Astrocyte (in vitro differentiated cells and primary cell): Measurements from ENCODE around the gene PHF5A. TPM values are rescaled to one million over a fixed set of nuclear protein-coding genes. Genes with fewer than 3 reads are reported as not detected.
A peak's percentile ranks its signal among the peaks of the same experiment; 100 is the strongest.
"Not testable (repeated sequence)": the region's sequence is repeated elsewhere in the genome, so short reads cannot be mapped to it uniquely, and the experiment has no call there.

Source experiments
- DNase-seq: peaks from one replicate; pipeline ENCODE4 v3.0.0-alpha.2; 2010; ENCODE audit warnings: low read depth
- FAIRE-seq: peaks from 2 replicates; lab custom pipeline; 2011; peaks lifted over from hg19 to GRCh38; lab: Jason Lieb, UNC
- H2AFZ ChIP-seq: 2 replicates; pipeline ENCODE4 v1.6.0; 2012; ENCODE audit warnings: low read depth, low read length, inconsistent platforms
- H3K27ac ChIP-seq: 2 replicates; pipeline ENCODE4 v1.5.1; 2011; ENCODE audit warnings: low read depth, low read length, inconsistent platforms
- H3K27me3 ChIP-seq: 2 replicates; pipeline ENCODE4 v1.6.0; 2011; ENCODE audit warnings: low read length, inconsistent platforms; ENCODE audit not compliant: insufficient read depth
- H3K36me3 ChIP-seq: 2 replicates; pipeline ENCODE4 v1.5.1; 2011; ENCODE audit warnings: low read length, inconsistent platforms; ENCODE audit not compliant: insufficient read depth
- H3K4me1 ChIP-seq: 2 replicates; pipeline ENCODE4 v1.5.1; 2011; ENCODE audit warnings: low read length, inconsistent platforms; ENCODE audit not compliant: insufficient read depth
- H3K4me2 ChIP-seq: 2 replicates; pipeline ENCODE4 v1.6.0; 2012; ENCODE audit warnings: low read length, inconsistent platforms
- H3K4me3 ChIP-seq: 2 replicates; pipeline ENCODE4 v1.5.1; 2011; ENCODE audit warnings: low read depth, mild to moderate bottlenecking, low read length, inconsistent platforms; ENCODE audit not compliant: insufficient read depth
- H3K79me2 ChIP-seq: 2 replicates; pipeline ENCODE4 v1.6.0; 2012; ENCODE audit warnings: mild to moderate bottlenecking, low read length, inconsistent platforms; ENCODE audit not compliant: insufficient read depth
- H3K9ac ChIP-seq: 2 replicates; pipeline ENCODE4 v1.6.0; 2012; ENCODE audit warnings: mild to moderate bottlenecking, low read length, inconsistent platforms
- H3K9me3 ChIP-seq: 2 replicates; pipeline ENCODE4 v1.5.1; 2012; ENCODE audit warnings: low read depth, mild to moderate bottlenecking, low read length, inconsistent platforms; ENCODE audit not compliant: insufficient read depth
- H4K20me1 ChIP-seq: 2 replicates; pipeline ENCODE4 v1.6.0; 2012; ENCODE audit warnings: low read length, inconsistent platforms; ENCODE audit not compliant: insufficient read depth
- H3K27ac Mint-ChIP-seq: one replicate; pipeline ENCODE4 v1.8.0; 2021; ENCODE audit warnings: mild to moderate bottlenecking, mixed read lengths; ENCODE audit not compliant: unreplicated experiment
- H3K27me3 Mint-ChIP-seq: one replicate; pipeline ENCODE4 v1.8.0; 2021; ENCODE audit warnings: low read depth, mixed read lengths; ENCODE audit not compliant: unreplicated experiment
- H3K36me3 Mint-ChIP-seq: one replicate; pipeline ENCODE4 v1.8.0; 2021; ENCODE audit warnings: low read depth, mixed read lengths; ENCODE audit not compliant: unreplicated experiment
- H3K4me1 Mint-ChIP-seq: one replicate; pipeline ENCODE4 v1.8.0; 2021; ENCODE audit warnings: low read depth, mixed read lengths; ENCODE audit not compliant: unreplicated experiment
- H3K4me3 Mint-ChIP-seq: one replicate; pipeline ENCODE4 v1.8.0; 2021; ENCODE audit warnings: mild to moderate bottlenecking, moderate library complexity, mixed read lengths; ENCODE audit not compliant: unreplicated experiment
- H3K9me3 Mint-ChIP-seq: one replicate; pipeline ENCODE4 v1.8.0; 2021; ENCODE audit warnings: mild to moderate bottlenecking, mixed read lengths; ENCODE audit not compliant: unreplicated experiment
- CTCF ChIP-seq: IDR thresholded peaks from 2 replicates; pipeline ENCODE4 v1.5.1; 2011; ENCODE audit warnings: low read depth, mild to moderate bottlenecking, inconsistent platforms, low read length, moderate library complexity; ENCODE audit not compliant: insufficient read depth
- EZH2 ChIP-seq: IDR thresholded peaks from 2 replicates; pipeline ENCODE4 v1.6.1; 2012; ENCODE audit warnings: mild to moderate bottlenecking, low read length, inconsistent platforms; ENCODE audit not compliant: insufficient read depth
- total RNA-seq: library from RNA; stranded (reverse); gene quantifications from 2 replicates; pipeline ENCODE4 v1.2.1, GENCODE V29; 2021

Gene PHF5A
- total RNA-seq, 1 donor from 2014 or later: 30.9 TPM

- H3K9me3 ChIP-seq: no peaks in the 10 kb centered on the region
- no peak for TF ChIP-seq EZH2
- Mint-ChIP-seq H3K27me3 (no peaks in the 10 kb centered on the region), H3K36me3 (peaks cover 14% of the 10 kb centered on the region), H3K27ac (no peak overlapping the region), H3K4me3 (no peak overlapping the region), H3K4me1 (peaks cover 11% of the 10 kb centered on the region), H3K9me3 (no peaks in the 10 kb centered on the region)
- peaks cover 80% of the 10 kb centered on the region for H3K79me2 ChIP-seq
- no peak overlapping the region for H3K9ac ChIP-seq
- no peak overlapping the region for H2AFZ ChIP-seq
- peaks cover 34% of the 10 kb centered on the region for H3K36me3 ChIP-seq
- DNase-seq: no peak
- no peak overlapping the region for H3K27ac ChIP-seq
- H3K4me2 ChIP-seq: no peak overlapping the region
- no peak overlapping the region for H3K4me3 ChIP-seq
- FAIRE-seq: no peak
- no peaks in the 10 kb centered on the region for H3K4me1 ChIP-seq
- H4K20me1 ChIP-seq: peaks cover 95% of the 10 kb centered on the region
- no peaks in the 10 kb centered on the region for H3K27me3 ChIP-seq
Measured at GRCh38 chr22:41436322-41437113, 32.0 kb downstream of the PHF5A start.

DNA sequence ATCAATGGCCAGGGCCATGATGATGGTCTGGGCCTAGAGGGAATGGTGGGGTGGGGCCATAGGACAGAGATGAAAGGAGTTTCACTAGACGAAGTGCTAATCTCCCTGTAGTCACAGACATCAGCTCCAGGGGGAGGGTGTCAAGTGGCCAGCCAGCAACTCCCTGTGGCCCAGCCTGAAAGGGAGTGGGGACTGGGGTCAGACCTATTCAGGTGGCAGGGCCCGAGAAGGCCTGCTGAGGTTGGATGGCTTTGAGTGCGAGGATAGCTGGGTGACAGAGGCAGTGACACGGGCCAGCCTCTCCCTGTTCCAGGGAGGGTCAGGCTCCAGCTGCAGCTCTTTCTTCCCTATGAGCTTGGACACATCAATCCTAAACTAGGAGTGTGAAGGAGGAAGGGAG lies 32.9 kb downstream of the PHF5A start:
- Mint-ChIP-seq H3K27me3 (no peaks in the 10 kb centered on the region), H3K9me3 (no peaks in the 10 kb centered on the region), H3K36me3 (peaks cover 17% of the 10 kb centered on the region), H3K4me1 (peaks cover 9% of the 10 kb centered on the region), H3K27ac (no peak overlapping the region), H3K4me3 (no peak overlapping the region)
- DNase-seq (no peak), FAIRE-seq (no peak)
- no peaks in the 10 kb centered on the region for H3K27me3 ChIP-seq
- peaks cover 70% of the 10 kb centered on the region for H3K79me2 ChIP-seq
- no peak overlapping the region for H3K9ac ChIP-seq
- peaks cover 32% of the 10 kb centered on the region for H3K36me3 ChIP-seq
- no peak overlapping the region for H2AFZ ChIP-seq
- H3K4me3 ChIP-seq: no peak overlapping the region
- no peaks in the 10 kb centered on the region for H3K4me1 ChIP-seq
- no peak for TF ChIP-seq EZH2
- no peak for TF ChIP-seq CTCF
- no peak overlapping the region for H3K27ac ChIP-seq
- no peak overlapping the region for H3K4me2 ChIP-seq
- peaks cover 90% of the 10 kb centered on the region for H4K20me1 ChIP-seq
- no peaks in the 10 kb centered on the region for H3K9me3 ChIP-seq

DNA sequence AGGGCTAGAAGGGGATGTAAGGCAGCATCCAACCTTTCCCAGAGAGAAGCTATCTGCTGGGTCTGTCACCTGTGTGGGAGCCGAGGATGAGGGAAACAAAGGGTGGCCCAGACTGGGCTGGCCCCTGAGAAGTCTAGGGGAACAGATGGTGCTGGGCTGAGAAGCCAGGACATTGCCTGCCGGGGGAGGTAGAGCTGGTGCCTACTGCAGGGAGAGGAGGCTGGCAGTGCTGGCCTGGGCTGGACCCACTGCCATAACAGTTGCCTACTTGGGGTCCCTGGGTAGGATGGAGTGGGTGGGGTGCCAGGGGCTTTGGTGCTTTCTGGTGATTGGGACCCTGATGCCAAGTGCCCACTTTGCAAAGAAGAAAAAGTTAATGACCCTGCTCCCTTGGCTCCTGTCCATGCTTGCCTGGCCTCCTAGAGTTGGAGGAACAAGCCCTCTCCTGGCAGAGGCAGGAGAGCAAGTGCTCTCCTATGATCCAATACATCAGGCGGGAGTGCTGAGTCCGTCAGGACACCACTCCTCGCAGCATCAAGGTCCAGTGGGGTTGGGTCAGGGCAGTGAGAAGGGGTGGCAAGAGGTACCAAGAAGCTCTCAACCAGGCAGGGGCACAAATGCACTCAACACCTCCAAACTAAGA lies 34.0 kb downstream of the PHF5A start:
- peaks cover 15% of the 10 kb centered on the region for H3K36me3 Mint-ChIP-seq
- DNase-seq, H2AFZ ChIP-seq, H3K27me3 ChIP-seq, H3K4me1 Mint-ChIP-seq, H3K9me3 ChIP-seq, H3K4me3 Mint-ChIP-seq, H3K9me3 Mint-ChIP-seq, H3K4me1 ChIP-seq, H3K9ac ChIP-seq, H3K4me2 ChIP-seq, H3K4me3 ChIP-seq, H3K27ac Mint-ChIP-seq, H3K27ac ChIP-seq, FAIRE-seq, H3K27me3 Mint-ChIP-seq: not testable (repeated sequence)
- Histone ChIP-seq H3K79me2 (peaks cover 59% of the 10 kb centered on the region), H4K20me1 (peaks cover 79% of the 10 kb centered on the region), H3K36me3 (peaks cover 28% of the 10 kb centered on the region)

GRCh38 chr22:41433480-41433879 lies 35.0 kb downstream of the PHF5A start:
- peak; percentile 52 for FAIRE-seq
- H3K36me3 Mint-ChIP-seq: peaks cover 15% of the 10 kb centered on the region
- H3K4me1 ChIP-seq, H3K9me3 ChIP-seq, H3K27ac ChIP-seq, H3K9me3 Mint-ChIP-seq, H2AFZ ChIP-seq, H3K4me1 Mint-ChIP-seq, H3K27me3 Mint-ChIP-seq, H3K4me3 Mint-ChIP-seq, H3K27me3 ChIP-seq, DNase-seq, H3K4me2 ChIP-seq, H3K9ac ChIP-seq, H3K4me3 ChIP-seq: not testable (repeated sequence)
- Histone ChIP-seq H3K79me2 (peaks cover 49% of the 10 kb centered on the region), H4K20me1 (peaks cover 69% of the 10 kb centered on the region), H3K36me3 (peaks cover 28% of the 10 kb centered on the region)
- peak overlapping the region; percentile 4 for H3K27ac Mint-ChIP-seq
